Effector CD4-positive, alpha-beta T cell (primary cell): ENCODE measurements around the gene TAS2R41. TPM values are rescaled to one million over a fixed set of nuclear protein-coding genes. Genes with fewer than 3 reads are reported as not detected.

Experiments used
- DNase-seq: peaks from one replicate; pipeline ENCODE4 v3.0.0-alpha.2; 2020
- total RNA-seq: gene quantifications from one replicate; lab custom pipeline; 2026; lab: John Stamatoyannopoulos, UW

The TAS2R41 gene
- not detected for total RNA-seq

DNA sequence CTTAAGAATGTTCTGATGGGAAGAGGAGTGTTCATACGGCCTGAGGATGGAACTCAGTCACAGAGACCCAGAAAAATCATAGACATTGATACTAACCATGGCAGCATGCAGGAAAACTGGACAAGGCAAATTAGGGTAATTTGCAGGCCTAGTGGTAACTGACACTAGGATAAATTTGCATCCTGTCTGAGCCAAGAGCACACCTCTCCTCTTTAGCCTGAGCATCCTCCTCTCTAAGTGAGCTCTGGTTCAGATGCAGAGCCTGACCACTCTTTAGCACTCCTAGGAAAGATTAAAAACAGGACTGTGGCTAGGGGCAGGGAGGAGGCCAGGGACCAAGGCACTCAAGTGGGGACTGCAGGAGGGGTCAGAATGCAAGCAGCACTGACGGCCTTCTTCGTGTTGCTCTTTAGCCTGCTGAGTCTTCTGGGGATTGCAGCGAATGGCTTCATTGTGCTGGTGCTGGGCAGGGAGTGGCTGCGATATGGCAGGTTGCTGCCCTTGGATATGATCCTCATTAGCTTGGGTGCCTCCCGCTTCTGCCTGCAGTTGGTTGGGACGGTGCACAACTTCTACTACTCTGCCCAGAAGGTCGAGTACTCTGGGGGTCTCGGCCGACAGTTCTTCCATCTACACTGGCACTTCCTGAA, at the start of gene TAS2R41:
Gene TAS2R41, plus strand, starts transcription at position 373 of the 650 bp plus-strand sequence. Its CDS starts 0 bp downstream, at position 373.
- DNase-seq: no peak

DNA sequence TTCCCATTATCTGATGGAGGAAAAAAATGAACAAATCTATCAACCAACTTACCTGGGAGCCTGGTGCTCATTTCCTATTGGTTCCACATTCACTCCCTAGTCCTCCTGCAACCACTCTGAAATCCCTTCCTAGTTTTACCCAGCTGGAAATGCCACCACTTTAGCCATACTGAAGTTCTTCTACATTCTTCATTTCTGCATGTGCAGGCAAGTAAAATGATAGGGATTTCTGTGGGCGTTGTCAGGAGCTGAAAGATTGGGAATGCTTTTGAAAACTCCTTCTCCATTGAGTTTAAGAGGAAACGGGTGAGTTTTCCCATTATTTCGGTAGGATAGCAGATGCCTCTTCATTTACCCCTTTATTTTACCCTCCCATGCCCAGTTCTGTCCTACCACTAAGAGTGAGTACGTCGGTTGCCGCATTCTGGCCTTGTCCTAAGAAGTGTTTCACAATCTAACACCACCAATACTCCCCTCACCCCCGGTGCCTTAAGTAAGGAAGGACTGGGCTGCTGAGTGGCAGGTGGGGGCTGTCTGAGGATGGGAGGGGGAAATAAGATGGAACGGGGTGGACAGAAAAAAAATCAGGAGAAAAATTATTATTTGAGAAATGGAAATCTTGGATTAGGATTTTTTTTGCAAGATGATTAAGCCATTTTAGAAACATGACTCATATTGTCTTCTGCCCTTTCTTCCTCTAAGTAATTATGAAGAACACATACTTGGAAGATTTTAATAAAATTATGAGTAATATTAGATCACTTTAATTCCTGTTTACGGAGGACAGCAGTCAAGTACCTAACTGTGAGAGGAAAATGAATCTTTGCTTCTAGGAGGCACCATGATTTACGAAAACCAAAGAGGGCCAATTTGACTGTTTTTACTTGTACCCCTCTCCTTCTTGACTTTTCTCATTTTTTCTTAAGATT, 47.6 kb upstream of the TAS2R41 start:
- no peak for DNase-seq

DNA sequence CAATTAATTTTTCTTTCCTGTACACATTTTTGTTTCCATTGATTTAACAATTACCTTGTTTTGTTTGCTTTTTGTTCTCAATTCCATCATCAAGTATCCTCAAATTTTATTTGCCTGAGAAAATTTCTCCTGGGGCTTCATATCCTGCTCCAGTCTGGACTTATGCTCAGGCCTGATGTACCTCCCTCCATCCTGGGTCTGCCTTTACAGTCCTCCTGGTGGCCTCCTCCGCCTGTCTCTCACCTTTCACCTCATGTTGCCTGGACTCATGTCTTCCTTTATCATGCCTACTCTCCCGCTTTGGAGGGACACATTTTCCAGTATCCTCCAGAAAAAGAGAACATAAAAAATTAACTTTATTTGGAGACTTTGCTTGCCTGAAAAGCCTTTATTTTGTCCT, 46.6 kb upstream of the TAS2R41 start:
- no peak for DNase-seq

DNA sequence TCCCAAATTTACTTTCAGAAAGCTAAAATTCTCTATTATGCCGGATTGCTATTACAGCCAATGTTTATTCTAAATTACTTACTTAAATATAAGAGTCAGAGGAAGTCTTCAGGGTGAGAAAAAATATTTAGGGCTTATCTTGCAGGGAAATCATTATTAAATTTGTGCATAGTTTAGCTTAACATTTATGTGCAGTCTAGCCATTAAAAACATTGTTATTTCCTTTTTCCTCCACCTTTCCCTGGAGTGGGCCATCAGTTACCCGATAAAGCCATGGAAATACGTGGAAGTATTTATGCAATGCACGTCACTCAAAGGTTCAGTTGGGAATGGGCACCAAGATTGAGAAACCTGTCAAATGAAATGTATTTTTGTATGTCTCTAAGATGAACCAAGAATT, 43.9 kb upstream of the TAS2R41 start:
- DNase-seq: no peak

DNA sequence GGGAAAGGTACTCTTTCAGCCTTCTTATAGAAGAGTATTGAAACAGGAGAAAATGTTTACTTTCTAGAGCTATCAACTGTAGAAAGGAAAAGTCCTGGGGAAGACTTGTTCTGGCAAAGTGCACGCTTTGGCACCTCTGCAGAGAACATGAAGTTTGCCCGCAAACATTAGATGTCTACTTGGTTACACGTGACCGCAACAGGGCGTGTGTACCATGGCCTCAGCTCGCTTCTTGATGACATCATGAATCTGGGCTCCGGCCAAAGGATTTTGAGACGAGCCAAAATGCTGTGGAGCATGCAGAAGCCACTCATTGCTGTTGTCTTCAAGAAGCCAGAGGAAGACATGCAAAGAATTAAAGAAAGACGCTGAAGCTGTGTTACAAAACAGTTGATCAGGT, 43.0 kb upstream of the TAS2R41 start:
- no peak for DNase-seq

GRCh38 chr7:143435266-143435665, 42.4 kb upstream of the TAS2R41 start:
- no peak for DNase-seq

GRCh38 chr7:143436325-143436946, 41.2 kb upstream of the TAS2R41 start:
- no peak for DNase-seq

GRCh38 chr7:143437578-143437977, 40.1 kb upstream of the TAS2R41 start:
- DNase-seq: no peak

- no peak for DNase-seq
These were observed 37.8 kb upstream of the TAS2R41 start for GRCh38 chr7:143439866-143440265.

DNA sequence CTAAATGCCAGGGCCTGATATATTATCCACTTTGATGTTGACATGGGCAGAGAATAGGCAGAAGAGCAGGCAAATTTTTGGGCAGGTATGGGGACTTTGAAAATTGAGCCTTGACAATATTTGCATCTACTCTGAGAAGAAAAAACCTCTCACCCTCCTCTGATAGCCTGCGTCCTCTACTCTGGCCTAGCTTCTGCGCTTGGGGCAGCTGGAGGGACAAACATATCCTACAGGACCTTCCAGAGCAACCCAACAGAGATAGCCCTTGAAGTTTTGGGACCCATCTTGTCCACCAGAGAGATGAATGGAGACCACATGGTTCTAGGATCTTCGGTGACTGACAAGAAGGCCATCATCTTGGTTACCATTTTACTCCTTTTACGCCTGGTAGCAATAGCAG, 34.5 kb upstream of the TAS2R41 start, which contains the start of gene TAS2R60:
Gene TAS2R60, plus strand, starts transcription at position 301 of the 400 bp plus-strand sequence. Its CDS starts 0 bp downstream, at position 301.
- DNase-seq: no peak

GRCh38 chr7:143444063-143444782, 33.5 kb upstream of the TAS2R41 start:
- DNase-seq: no peak

DNA sequence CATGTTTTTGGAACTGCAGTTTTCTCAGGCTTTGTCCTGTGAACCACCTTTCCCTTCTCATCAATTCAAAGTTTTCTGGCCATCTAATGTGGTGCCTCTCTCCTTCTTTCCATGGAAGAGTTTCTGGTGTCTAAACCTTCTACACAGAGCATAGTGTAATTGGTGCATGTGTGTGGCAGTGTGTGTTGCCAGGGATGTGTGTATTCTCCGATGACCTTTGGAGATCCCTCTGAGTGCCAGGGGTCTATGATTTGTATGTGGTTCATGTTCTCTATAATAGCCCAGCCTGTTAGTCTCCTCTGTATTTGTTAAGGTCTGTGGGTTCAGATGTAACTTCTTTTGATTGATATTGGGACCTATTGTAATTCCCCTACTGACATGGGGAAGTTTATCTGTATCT, 32.9 kb upstream of the TAS2R41 start:
- no peak for DNase-seq

DNA sequence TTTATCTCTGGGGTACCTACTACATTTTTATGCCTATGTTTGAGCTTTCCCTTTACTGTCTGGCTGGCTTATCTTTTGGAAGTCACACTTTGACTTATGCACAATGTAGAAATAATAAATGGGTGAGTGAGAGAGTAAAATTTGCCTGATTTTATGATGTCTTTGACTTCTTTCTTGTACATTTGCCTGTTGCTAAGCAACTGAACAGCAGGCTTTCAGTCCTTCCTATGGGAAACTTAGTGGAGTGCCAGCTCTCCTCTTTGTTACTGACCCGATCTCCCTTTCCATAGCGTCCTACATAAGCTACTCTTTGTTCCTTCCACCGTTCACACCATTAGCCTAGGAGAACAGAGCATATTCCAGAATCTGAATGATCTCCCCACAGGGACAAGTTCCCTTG, 30.2 kb upstream of the TAS2R41 start:
- no peak for DNase-seq

GRCh38 chr7:143448429-143448828, 29.2 kb upstream of the TAS2R41 start:
- DNase-seq: no peak

DNA sequence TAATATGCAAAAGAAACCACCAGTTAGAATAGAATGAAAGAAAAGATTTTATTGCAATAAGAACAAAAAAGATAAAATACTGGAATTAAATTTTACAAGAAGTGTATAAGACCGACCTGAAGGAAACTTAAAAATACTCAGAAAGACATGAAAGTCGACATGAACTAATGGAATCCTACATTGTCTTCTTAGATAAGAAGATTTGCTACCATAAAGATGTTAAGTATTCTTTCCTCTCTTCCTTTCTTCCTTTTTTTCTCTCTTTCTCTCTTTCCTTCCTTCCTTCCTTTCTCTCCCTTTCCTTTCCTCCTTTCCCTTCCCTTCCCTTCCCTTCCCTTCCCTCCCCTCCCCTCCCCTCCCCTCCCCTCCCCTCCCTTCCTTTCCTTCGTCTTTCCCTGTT, 27.9 kb upstream of the TAS2R41 start:
- no peak for DNase-seq

- no peak for DNase-seq
These were observed 26.6 kb upstream of the TAS2R41 start for GRCh38 chr7:143451122-143451521.

DNA sequence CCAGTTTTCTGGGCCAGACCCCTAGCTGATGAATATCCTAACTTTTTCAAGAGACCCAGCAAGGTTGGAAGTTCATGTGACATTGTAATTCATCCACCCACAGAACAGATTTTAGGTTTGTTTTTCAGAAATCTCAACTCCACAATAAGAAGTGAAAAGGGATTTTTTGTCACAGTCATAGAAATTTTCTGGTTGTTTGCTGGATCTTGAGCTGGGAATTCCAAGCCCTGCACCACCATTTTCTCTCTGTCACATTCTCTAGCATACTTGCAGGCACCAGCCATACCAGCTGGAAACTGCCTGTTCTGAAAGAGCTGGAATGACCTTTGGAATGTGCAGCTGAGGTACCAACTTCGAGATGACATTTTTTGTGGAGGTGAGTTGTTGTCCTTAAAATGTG, 25.9 kb upstream of the TAS2R41 start:
- DNase-seq: no peak

- no peak for DNase-seq
These were observed 25.2 kb upstream of the TAS2R41 start for GRCh38 chr7:143452495-143452894.

DNA sequence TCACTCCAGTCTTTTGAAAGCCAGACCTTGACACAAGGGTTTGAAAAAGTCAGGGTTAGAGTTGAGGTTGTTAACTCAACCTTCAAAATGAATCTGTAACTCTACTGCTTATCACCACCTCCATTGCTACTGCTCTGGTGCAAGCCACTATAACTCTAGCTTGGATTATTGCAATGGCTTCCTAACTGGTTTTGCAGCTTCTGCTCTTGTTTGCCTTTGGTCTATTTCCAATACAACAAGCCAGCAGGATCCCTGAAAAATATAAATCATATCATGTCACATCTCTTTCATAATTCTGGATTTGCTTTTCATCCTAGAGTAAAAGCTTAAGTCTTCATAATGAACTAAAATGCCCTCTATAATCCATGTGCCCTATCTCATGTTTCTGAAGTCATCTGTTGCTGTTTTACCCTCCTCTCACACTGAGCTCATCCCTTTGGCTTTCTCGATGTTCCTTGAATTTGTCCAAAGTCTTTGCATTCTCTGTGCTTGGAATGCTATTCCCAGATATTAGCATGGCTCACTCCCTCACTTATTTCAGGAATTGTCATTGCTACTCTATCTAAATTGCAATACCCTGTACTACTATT, 23.5 kb upstream of the TAS2R41 start:
- DNase-seq: no peak

GRCh38 chr7:143455491-143455890, 22.2 kb upstream of the TAS2R41 start:
- no peak for DNase-seq

DNA sequence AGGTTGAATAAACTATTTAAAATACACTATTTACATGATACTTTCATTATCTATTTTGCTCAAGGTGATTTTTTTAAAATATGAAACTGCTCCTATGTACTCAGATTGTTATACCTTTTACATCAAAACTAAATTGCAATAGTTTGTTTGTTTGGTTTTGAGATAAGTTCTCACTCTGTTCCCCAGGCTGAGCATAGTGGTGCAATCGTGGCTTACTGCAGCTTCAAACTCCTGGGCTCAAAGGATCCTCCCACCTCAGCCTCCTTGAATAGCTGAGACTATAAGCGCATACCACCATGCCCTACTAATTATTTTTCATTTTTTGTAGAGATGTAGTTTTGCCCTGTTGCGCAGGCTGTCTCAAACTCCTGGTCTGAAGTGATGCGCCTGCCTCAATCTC, 21.7 kb upstream of the TAS2R41 start:
- no peak for DNase-seq
